ENCODE measurements around the gene COA6. TPM values are rescaled to one million over a fixed set of nuclear protein-coding genes. Genes with fewer than 3 reads are reported as not detected.
"Not testable (repeated sequence)": the region's sequence is repeated elsewhere in the genome, so short reads cannot be mapped to it uniquely, and the experiment has no call there.

The COA6 gene
- total RNA-seq, 2 donors from 2014 or later: 23.1 to 36.4 TPM

DNA sequence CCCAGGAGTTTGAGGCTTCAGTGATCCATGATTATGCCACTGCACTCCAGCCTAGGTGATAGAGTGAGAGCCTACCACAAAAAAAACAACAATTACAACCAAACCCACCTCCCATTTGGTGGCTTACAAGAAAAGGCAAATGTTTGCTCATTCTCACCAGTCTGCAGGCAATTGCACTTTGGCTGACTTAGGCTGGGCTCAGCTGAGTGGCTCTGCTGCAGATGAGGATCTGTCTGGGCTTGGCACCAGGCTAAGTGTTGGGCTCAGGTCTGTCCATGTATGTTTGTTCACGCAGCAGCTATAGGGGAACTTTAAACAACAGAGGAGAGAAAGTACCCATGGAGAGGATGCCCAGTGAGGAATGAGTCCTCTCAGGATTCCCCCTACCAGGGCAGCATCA, 28.0 kb upstream of the COA6 start:
- TF ChIP-seq, protein P1, sequence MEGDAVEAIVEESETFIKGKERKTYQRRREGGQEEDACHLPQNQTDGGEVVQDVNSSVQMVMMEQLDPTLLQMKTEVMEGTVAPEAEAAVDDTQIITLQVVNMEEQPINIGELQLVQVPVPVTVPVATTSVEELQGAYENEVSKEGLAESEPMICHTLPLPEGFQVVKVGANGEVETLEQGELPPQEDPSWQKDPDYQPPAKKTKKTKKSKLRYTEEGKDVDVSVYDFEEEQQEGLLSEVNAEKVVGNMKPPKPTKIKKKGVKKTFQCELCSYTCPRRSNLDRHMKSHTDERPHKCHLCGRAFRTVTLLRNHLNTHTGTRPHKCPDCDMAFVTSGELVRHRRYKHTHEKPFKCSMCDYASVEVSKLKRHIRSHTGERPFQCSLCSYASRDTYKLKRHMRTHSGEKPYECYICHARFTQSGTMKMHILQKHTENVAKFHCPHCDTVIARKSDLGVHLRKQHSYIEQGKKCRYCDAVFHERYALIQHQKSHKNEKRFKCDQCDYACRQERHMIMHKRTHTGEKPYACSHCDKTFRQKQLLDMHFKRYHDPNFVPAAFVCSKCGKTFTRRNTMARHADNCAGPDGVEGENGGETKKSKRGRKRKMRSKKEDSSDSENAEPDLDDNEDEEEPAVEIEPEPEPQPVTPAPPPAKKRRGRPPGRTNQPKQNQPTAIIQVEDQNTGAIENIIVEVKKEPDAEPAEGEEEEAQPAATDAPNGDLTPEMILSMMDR (IDR thresholded peaks at IDR 0.05): no peak
- no peak for DNase-seq (ENCODE audit: low spot score)

DNA sequence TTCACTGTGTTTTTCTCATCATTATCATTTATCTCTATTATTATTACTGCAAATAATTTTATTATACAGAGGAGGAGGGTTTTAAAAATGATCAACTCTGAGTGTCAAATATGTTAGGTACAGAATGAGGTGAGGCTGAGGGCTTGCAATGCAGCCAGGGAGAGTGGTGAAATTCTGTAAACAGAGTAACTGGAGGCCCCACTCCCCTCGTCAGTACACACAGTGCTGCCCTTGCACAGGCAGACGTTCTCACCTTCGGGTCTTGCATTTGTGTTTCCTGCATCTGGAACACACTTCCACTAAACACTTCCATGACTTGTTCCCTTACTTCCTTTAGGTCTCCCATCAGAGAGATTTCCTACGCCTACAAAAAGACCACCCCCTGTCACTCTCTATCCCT, 24.3 kb upstream of the COA6 start:
- peaks cover 0 to 8% of the 10 kb centered on the region in 2 donors for H3K9me3 ChIP-seq
- no peaks in the 10 kb centered on the region for H3K27me3 ChIP-seq
- TF ChIP-seq, protein P1 (IDR thresholded peaks at IDR 0.05): no peak

More for the DNA sequence above, 28.0 kb upstream of the COA6 start:
- Histone ChIP-seq H3K27me3 (no peaks in the 10 kb centered on the region), H3K9me3 (peaks cover 0 to 3% of the 10 kb centered on the region in 2 donors), H3K36me3 (no peaks in the 10 kb centered on the region), H3K4me3 (no peak overlapping the region), H3K27ac (no peak overlapping the region), H3K4me1 (no peaks in the 10 kb centered on the region)

DNA sequence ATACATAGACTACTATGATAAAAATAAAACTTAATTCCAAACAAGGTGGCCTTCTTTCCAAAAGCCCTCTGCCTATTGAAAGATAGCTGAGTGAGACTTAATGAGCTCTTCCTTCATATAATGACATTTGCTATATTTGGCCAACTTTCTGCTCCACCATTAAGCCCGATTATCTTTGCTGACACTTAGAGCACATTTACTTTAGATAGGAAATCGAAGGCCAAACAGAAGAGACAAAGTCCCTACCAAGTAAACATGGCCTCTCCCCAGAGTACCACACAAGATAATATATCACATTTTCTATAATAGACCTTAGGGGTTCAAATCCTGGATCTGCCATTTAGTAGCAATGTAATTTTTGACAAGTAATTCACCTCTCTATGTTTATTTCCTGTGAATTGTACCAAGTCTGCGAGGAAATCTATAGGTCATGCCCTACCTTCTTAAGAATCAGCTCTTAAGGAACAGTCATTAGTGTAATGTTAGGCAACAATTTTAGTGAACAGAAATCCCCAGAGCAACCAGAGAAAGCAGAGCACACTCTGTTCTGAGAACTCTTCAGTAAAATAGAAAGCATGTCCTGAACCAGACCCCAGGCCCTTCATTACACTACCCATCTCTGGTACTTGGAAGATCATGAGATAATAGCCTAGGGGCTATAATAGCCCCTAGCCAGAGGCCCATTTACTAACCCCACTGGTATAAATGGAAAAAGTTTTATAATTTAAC, 17.3 kb upstream of the COA6 start:
- Histone ChIP-seq H3K27ac (no peak overlapping the region), H3K4me3 (no peak overlapping the region), H3K4me1 (no peaks in the 10 kb centered on the region), H3K9me3 (peaks cover 0 to 8% of the 10 kb centered on the region in 2 donors), H3K36me3 (no peaks in the 10 kb centered on the region), H3K27me3 (no peaks in the 10 kb centered on the region)
- DNase-seq (ENCODE audit: low spot score): no peak
- TF ChIP-seq, protein P1 (IDR thresholded peaks at IDR 0.05): no peak

More for the DNA sequence above, 24.3 kb upstream of the COA6 start:
- no peak for DNase-seq (ENCODE audit: low spot score)
- Histone ChIP-seq H3K4me3 (no peak overlapping the region), H3K36me3 (no peaks in the 10 kb centered on the region), H3K4me1 (no peaks in the 10 kb centered on the region), H3K27ac (no peak overlapping the region)

DNA sequence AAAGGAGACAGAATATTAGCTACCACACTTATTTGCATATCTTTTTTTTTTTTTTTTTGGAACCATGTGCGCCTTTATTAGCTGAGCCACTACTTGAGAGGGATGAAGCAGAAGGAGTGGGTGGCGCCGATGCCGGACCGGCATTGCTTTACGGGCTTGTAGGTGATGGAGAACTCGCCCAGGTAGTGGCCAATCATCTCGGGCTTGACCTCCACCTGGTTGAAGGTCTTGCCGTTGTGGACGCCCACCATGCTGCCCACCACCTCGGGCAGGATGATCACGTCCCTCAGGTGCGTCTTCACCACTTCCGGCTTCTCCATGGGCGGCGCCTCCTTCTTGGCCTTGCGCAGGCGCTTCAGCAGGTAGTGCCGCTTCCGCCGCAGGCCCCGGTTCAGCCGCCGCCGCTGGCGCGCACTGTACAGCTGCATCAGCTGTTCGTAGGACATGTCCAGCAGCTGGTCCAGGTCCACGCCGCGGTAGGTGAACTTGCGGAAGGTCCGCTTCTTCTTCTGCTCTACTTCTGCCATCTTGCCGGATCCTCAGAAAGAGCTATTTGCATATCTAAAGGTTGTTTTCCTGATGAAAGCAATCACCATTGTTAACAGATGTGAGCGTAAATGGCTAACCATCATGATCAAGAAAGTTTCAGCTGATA, 16.5 kb upstream of the COA6 start:
- not testable (repeated sequence) for DNase-seq (ENCODE audit: low spot score); H3K36me3 ChIP-seq; H3K4me1 ChIP-seq; H3K9me3 ChIP-seq; H3K27ac ChIP-seq; H3K27me3 ChIP-seq
- peak overlapping the region in 1 of 2 donors; percentile 28 for H3K4me3 ChIP-seq

DNA sequence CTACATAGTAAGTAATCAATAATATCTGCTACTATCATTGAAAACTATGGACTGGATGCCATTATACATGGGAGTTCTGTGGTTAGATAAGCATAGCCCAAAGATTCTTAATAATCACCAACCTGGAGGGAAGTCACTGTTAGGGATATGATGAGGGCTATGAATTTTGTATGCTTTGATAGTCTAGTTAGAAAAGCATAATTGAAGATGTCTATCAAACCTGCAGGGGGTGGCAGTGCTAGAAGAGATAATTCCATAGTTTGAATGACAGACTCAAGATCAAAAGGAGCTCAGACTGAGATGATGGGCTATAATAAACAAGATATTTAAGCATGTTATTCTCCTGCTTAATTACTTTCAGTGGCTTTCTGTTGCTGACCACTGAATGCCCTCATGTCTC, 15.4 kb upstream of the COA6 start:
- Histone ChIP-seq H3K27me3 (no peaks in the 10 kb centered on the region), H3K36me3 (no peaks in the 10 kb centered on the region), H3K4me3 (no peak overlapping the region), H3K27ac (no peak overlapping the region), H3K4me1 (no peaks in the 10 kb centered on the region), H3K9me3 (peaks cover 0 to 7% of the 10 kb centered on the region in 2 donors)
- TF ChIP-seq, protein P1 (IDR thresholded peaks at IDR 0.05): no peak
- no peak for DNase-seq (ENCODE audit: low spot score)

DNA sequence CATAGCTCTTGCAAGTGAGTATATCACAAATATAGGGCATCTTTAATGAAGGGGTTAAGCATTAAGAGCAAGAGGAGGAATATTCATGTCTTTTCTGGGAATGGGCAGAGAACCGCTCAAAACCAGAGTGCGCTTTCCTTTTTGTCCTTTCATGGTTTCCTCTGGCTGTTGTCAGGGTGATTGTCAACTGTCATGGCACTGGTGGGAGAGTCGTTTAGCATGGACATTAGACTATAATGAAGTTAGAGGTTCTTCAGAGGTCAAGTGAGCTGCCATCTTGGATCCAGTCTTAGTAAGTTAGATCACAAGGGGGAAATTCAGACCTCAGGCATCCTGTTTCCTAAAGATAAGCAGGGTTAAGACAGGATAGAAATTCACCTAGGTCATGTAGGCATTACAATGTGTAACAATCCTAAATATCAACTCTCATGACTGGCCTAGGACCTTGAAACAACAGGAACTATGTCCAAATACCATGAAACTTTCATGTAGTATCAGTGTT, 12.1 kb upstream of the COA6 start:
- TF ChIP-seq, protein P1 (IDR thresholded peaks at IDR 0.05): no peak
- no peaks in the 10 kb centered on the region for H3K27me3 ChIP-seq
- H3K9me3 ChIP-seq: no peaks in the 10 kb centered on the region

More for the DNA sequence above, 12.1 kb upstream of the COA6 start:
- no peak for DNase-seq (ENCODE audit: low spot score)
- H3K27ac ChIP-seq: no peak overlapping the region
- H3K4me3 ChIP-seq: no peak overlapping the region
- H3K36me3 ChIP-seq: no peaks in the 10 kb centered on the region
- H3K4me1 ChIP-seq: no peaks in the 10 kb centered on the region

Data from right atrium auricular region (tissue), 2 donors.